Dendritic cell treated with granulocyte-macrophage colony-stimulating factor and Interleukin-4, amounts not matched to agents 40 ng/mL and 50 ng/mL, for 4 days (primary cell): ENCODE results near the gene CCNL2.
"Not testable (repeated sequence)": the region's sequence is repeated elsewhere in the genome, so short reads cannot be mapped to it uniquely, and the experiment has no call there.

ENCODE experiments used
- H3K27ac Mint-ChIP-seq: one replicate; pipeline ENCODE4 v1.8.0; 2022; ENCODE audit warnings: mild to moderate bottlenecking, mixed read lengths
- H3K27me3 Mint-ChIP-seq: one replicate; pipeline ENCODE4 v1.8.0; 2022; ENCODE audit warnings: mild to moderate bottlenecking, mixed read lengths
- H3K36me3 Mint-ChIP-seq: one replicate; pipeline ENCODE4 v1.8.0; 2022; ENCODE audit warnings: low read depth, mixed read lengths
- H3K4me1 Mint-ChIP-seq: one replicate; pipeline ENCODE4 v1.8.0; 2022; ENCODE audit warnings: low read depth, mixed read lengths
- H3K4me3 Mint-ChIP-seq: one replicate; pipeline ENCODE4 v1.8.0; 2022; ENCODE audit warnings: mild to moderate bottlenecking, moderate library complexity, mixed read lengths
- H3K9me3 Mint-ChIP-seq: one replicate; pipeline ENCODE4 v1.8.0; 2022; ENCODE audit warnings: mixed read lengths
- intact Hi-C: fragments of 100-400 bp; cut with micrococcal nuclease; formaldehyde crosslinking; loops from one replicate; pipeline ENCODE4 v1.15.0; 2022

The CCNL2 gene

DNA sequence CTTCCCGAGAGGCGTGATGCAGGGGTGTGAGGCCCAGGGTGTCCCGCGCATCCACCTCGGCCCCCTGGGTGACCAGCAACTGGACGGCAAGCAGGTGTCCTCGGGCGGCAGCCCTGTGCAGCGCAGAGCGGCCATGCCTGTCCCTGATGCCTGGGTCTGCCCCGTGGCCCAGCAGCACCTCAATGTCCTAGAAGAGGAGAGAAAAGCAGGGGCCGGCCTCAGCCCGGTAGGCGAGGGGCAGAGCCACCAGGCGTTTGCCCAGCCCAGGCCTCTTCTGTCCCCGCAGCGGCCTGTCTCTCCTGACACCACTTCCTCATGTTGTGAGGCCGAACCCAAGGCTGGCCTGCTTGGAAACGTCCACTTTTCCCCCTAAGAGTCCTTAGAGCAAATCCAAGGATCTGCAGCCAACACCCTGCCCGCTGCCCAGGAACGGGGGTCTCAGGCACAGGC is 20.3 kb upstream of the CCNL2 start:
- Mint-ChIP-seq H3K36me3 (no peaks in the 10 kb centered on the region), H3K9me3 (no peaks in the 10 kb centered on the region), H3K4me1 (peaks cover 5% of the 10 kb centered on the region), H3K4me3 (no peak overlapping the region), H3K27ac (no peak overlapping the region), H3K27me3 (peaks cover 46% of the 10 kb centered on the region)
- intact Hi-C loops: no loop called here

GRCh38 chr1:1418464-1419362 is 19.6 kb upstream of the CCNL2 start:
- Mint-ChIP-seq H3K4me3 (no peak overlapping the region), H3K4me1 (peaks cover 5% of the 10 kb centered on the region), H3K36me3 (no peaks in the 10 kb centered on the region), H3K9me3 (no peaks in the 10 kb centered on the region), H3K27ac (peak overlapping the region; percentile 4), H3K27me3 (peaks cover 44% of the 10 kb centered on the region)
- intact Hi-C loops: no loop called here

GRCh38 chr1:1417825-1418463 is 18.8 kb upstream of the CCNL2 start:
- H3K9me3 Mint-ChIP-seq, H3K36me3 Mint-ChIP-seq, intact Hi-C loops, H3K4me1 Mint-ChIP-seq, H3K27ac Mint-ChIP-seq, H3K4me3 Mint-ChIP-seq: not testable (repeated sequence)
- peaks cover 43% of the 10 kb centered on the region for H3K27me3 Mint-ChIP-seq

DNA sequence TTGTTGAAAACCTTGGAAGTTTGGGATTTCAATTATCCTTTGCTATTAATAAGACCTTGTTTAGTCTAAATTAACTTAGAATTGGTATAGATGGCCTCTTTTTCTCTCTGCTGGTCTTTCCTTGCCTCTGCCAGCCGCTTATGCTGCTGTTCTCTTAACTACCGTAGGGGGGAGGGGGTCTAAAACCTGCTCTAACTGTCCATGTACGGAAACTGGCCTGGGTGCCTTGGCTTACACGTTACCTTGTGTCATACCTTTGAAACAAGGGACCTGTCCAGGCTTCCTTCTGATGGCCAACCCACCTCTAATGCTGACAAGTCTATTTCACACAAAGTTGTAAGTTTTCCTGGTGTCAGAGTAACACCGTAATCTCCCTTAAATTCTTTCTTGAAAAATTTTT is 18.3 kb upstream of the CCNL2 start:
- H3K9me3 Mint-ChIP-seq, H3K4me1 Mint-ChIP-seq, H3K27ac Mint-ChIP-seq, H3K4me3 Mint-ChIP-seq, H3K36me3 Mint-ChIP-seq, intact Hi-C loops: not testable (repeated sequence)
- peaks cover 37% of the 10 kb centered on the region for H3K27me3 Mint-ChIP-seq

DNA sequence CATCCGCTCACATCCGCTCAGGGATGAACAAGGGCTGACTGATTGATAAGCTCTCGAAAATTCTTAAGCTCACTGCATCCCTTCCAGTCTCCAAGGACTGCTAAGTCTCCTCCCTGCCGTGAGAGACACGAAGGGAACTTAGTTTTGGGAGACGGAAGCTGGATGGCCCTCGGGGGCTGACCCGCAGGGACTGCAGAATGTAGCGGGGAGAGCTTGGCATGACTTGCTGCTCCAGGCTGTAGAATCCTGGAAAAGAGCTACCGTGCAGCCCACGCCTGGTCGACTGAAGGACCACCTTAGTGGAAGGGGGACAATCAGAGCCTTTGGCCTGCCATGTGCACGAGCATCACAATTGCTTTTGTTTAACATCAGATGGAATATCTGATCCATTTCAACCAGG is 16.6 kb upstream of the CCNL2 start:
- H3K4me3 Mint-ChIP-seq: no peak overlapping the region
- no peak overlapping the region for H3K27ac Mint-ChIP-seq
- intact Hi-C loops: no loop called here
- peaks cover 21% of the 10 kb centered on the region for H3K27me3 Mint-ChIP-seq
- H3K9me3 Mint-ChIP-seq: peaks cover 20% of the 10 kb centered on the region
- no peaks in the 10 kb centered on the region for H3K36me3 Mint-ChIP-seq
- peaks cover 3% of the 10 kb centered on the region for H3K4me1 Mint-ChIP-seq

DNA sequence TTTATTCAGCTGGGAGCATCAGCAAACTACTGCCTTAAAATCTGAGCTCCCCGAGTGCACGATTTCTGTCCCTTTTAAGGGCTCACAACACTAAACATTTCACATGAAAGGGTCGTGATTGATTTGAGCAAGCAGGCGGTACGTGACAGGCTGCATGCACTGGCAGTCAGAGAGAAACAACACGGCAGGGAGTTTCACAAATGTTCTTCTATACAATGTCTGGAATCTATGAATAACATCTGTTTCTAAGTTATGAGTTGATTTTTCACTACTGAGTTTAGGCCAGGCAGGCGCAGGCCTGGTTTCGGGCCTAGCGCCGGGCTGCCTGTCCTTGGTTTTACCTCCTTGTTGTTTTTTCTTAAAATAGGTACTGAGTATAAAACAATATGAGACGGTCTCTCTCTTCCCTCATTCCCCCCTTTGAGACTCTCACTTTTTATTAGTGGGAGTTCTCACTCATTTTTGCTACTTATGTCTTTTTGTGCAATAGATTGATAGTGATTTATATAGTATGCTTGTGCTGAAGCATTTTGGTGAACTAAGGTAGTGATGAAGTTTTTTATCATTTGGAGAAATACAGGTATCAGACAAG is 13.3 kb upstream of the CCNL2 start:
- H3K36me3 Mint-ChIP-seq: peaks cover 19% of the 10 kb centered on the region
- H3K27me3 Mint-ChIP-seq, intact Hi-C loops, H3K4me3 Mint-ChIP-seq, H3K4me1 Mint-ChIP-seq, H3K27ac Mint-ChIP-seq: not testable (repeated sequence)
- peaks cover 20% of the 10 kb centered on the region for H3K9me3 Mint-ChIP-seq

GRCh38 chr1:1411626-1412025 is 12.5 kb upstream of the CCNL2 start:
- Mint-ChIP-seq H3K27ac (no peak overlapping the region), H3K4me1 (peaks cover 5% of the 10 kb centered on the region), H3K36me3 (peaks cover 27% of the 10 kb centered on the region), H3K4me3 (no peak overlapping the region), H3K9me3 (peaks cover 20% of the 10 kb centered on the region), H3K27me3 (peaks cover 6% of the 10 kb centered on the region)
- intact Hi-C loops: no loop called here

GRCh38 chr1:1410238-1410637 is 11.1 kb upstream of the CCNL2 start:
- H3K4me1 Mint-ChIP-seq: peaks cover 19% of the 10 kb centered on the region
- H3K4me3 Mint-ChIP-seq, H3K27ac Mint-ChIP-seq, H3K27me3 Mint-ChIP-seq, intact Hi-C loops: not testable (repeated sequence)
- peaks cover 41% of the 10 kb centered on the region for H3K36me3 Mint-ChIP-seq
- H3K9me3 Mint-ChIP-seq: peaks cover 20% of the 10 kb centered on the region

DNA sequence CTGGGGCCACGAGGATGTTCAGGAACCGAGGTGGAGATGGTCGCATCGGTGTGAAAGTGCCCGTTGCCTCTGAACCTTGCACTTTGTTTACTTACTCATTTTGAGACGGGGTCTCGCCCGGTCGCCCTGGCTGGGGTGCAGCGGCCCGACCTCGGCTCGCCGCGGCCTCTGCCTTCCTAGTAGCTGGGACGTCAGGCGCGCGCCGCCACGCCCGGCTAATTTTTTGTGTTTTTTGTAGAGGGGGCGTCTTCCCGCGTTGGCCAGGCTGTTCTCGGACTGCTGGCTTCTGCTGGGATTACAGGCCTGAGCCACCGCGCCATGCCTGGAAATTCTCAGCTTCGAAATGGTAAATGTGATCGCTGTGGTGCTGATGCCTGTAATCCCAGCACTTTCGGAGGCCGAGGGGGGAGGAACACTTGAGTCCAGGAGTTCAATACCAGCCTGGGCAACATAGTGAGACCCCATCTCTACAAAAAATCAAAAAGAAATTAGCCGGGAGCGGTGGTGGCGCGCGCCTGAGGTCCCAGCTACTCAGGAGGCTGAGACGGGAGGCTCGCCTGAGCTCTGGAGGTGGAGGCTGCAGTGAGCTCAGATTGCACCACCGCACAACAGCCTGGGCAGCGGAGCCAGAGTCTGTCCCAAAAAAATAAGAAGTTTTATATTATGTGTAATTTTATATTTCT is 8.6 kb upstream of the CCNL2 start:
- H3K36me3 Mint-ChIP-seq: peaks cover 66% of the 10 kb centered on the region
- H3K4me3 Mint-ChIP-seq: peak overlapping the region; percentile 90
- H3K4me1 Mint-ChIP-seq: peaks cover 37% of the 10 kb centered on the region
- H3K27ac Mint-ChIP-seq: peak overlapping the region; percentile 93
- H3K9me3 Mint-ChIP-seq: peaks cover 18% of the 10 kb centered on the region
- intact Hi-C loops: loop anchor here (2.0 kb wide), 1 partner anchor 63 kb away; the partner anchor contains the start of gene ATAD3B
- H3K27me3 Mint-ChIP-seq: no peaks in the 10 kb centered on the region

DNA sequence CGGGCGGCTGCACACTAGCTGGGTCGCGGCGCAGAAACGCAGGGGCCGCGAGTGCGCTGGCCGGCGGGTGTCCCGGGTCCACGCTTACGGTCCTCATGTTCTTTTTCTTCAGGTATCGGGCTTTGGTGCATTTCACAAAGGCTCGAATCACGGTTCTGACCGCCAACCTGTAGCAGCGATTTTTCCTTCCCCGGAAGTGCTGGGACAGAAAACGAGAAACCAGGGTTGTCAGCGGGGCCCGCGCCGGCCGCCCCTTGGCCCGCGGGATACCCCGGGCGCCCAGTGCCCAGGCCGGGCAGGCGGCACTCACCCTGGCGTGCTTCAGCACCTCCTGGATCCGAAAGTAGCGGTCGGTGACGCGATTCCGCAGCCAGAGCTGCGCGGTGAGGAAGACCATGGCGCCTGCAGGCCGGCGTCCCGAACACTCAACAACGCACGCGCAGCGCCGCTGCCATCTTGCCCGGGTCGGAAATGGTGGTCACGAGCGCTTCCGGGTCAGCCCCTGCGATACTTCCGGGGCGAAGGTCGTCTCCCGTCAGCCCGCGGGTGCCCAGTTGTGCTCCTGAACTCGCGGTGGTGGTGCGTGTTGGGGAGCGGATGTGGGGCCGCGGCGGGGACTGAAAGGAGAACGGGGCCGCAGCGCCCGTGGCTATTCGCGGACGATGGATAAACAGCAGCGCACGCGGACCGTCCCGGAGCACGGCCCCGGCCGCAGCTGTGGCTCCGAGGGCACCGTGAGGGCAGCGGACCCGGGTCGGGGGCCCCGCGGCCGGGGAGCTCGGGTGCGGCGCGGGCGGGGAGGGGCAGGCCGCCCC is 7.9 kb upstream of the CCNL2 start, which contains the start of gene MRPL20:
Gene MRPL20 (minus strand): TSS at position 473 of the 815 bp plus-strand sequence. CDS start 76 bp downstream, at position 397.
- Mint-ChIP-seq H3K27ac (peak within 1 kb of the TSS; percentile 93), H3K27me3 (no peaks in the 10 kb centered on the region), H3K4me3 (peak within 1 kb of the TSS; percentile 90), H3K4me1 (peaks cover 42% of the 10 kb centered on the region), H3K36me3 (peaks cover 73% of the 10 kb centered on the region), H3K9me3 (peaks cover 10% of the 10 kb centered on the region)
- intact Hi-C loops: loop anchor here (2.0 kb wide), 1 partner anchor 64 kb away; the partner anchor contains the start of gene ATAD3B

- Mint-ChIP-seq H3K27me3 (no peaks in the 10 kb centered on the region), H3K36me3 (peaks cover 81% of the 10 kb centered on the region), H3K27ac (peak overlapping the region; percentile 93), H3K4me3 (peak overlapping the region; percentile 90), H3K9me3 (peaks cover 3% of the 10 kb centered on the region), H3K4me1 (peaks cover 49% of the 10 kb centered on the region)
- intact Hi-C loops: loop anchor here (2.0 kb wide), 1 partner anchor 65 kb away; the partner anchor contains the start of gene ATAD3B
Measured at GRCh38 chr1:1406101-1406820, 7.1 kb upstream of the CCNL2 start.

- H3K9me3 Mint-ChIP-seq: no peaks in the 10 kb centered on the region
- peaks cover 91% of the 10 kb centered on the region for H3K36me3 Mint-ChIP-seq
- no peak overlapping the region for H3K4me3 Mint-ChIP-seq
Measured at GRCh38 chr1:1403653-1404052, 4.5 kb upstream of the CCNL2 start.

More at GRCh38 chr1:1403653-1404052, 4.5 kb upstream of the CCNL2 start:
- no peaks in the 10 kb centered on the region for H3K27me3 Mint-ChIP-seq
- H3K4me1 Mint-ChIP-seq: peaks cover 61% of the 10 kb centered on the region
- intact Hi-C loops: no loop called here
- peak overlapping the region; percentile 27 for H3K27ac Mint-ChIP-seq
